Right lobe of liver (tissue), 4 donors: Measurements from ENCODE around the gene CTCF.

Experiments used
- CTCF ChIP-seq, 4 donors: fragments of 200-600 bp in 3 of 4; fragments of 450-650 bp in 1 of 4; IDR thresholded peaks; one replicate each; pipeline versions ENCODE4 v1.5.1 to v1.8.0; 2016 to 2022; ENCODE audit warnings: antibody characterized with exemption in 4 of 4, mild to moderate bottlenecking in 2 of 4
- POLR2A ChIP-seq: fragments of 450-650 bp; IDR thresholded peaks from one replicate; pipeline ENCODE4 v1.6.1; 2017; ENCODE audit warnings: antibody characterized with exemption, mild to moderate bottlenecking
- donor health status: DM: no; HTN: no; CAD: no.
- donor health status: DM: no; HTN: no; CAD: no.
- donor health status: DM: no; HTN: yes; CAD: no.

- TF ChIP-seq CTCF (IDR thresholded peaks at IDR 0.05) (no peak), POLR2A (no peak)
Observed at GRCh38 chr16:67558859-67559258, 3.5 kb upstream of the CTCF start.
